Colonic mucosa (tissue), 4 donors: ENCODE data around the gene SPTB. TPM values are rescaled to one million over a fixed set of nuclear protein-coding genes. Genes with fewer than 3 reads are reported as not detected.
A peak's percentile ranks its signal among the peaks of the same experiment; 100 is the strongest.

Source experiments
- DNase-seq: peaks from one replicate; pipeline ENCODE4 v3.0.0-alpha.2; 2020
- H3K27ac ChIP-seq: fragments of 200-600 bp; one replicate; pipeline ENCODE4 v1.8.0; 2021
- H3K27me3 ChIP-seq: fragments of 200-600 bp; one replicate; pipeline ENCODE4 v1.8.0; 2021
- H3K36me3 ChIP-seq: fragments of 200-600 bp; one replicate; pipeline ENCODE4 v1.8.0; 2021
- H3K4me1 ChIP-seq: fragments of 200-600 bp; one replicate; pipeline ENCODE4 v1.8.0; 2021; ENCODE audit warnings: mild to moderate bottlenecking
- H3K4me3 ChIP-seq: fragments of 200-600 bp; one replicate; pipeline ENCODE4 v1.8.0; 2021
- H3K9ac ChIP-seq, 2 donors: one replicate each; pipeline ENCODE4 v1.7.0; 2013; ENCODE audit warnings: control low read depth in 2 of 2, low read depth in 2 of 2, low read length in 2 of 2
- H3K9me3 ChIP-seq: fragments of 200-600 bp; one replicate; pipeline ENCODE4 v1.8.0; 2021
- CTCF ChIP-seq: fragments of 200-600 bp; IDR thresholded peaks from one replicate; pipeline ENCODE4 v1.8.0; 2022; ENCODE audit warnings: antibody characterized with exemption, mild to moderate bottlenecking
- intact Hi-C: fragments of 100-400 bp; cut with DNase I; formaldehyde crosslinking; loops from one replicate; pipeline ENCODE4 v1.14.1; 2022
- total RNA-seq, 2 donors: library from RNA; stranded (reverse); fragmentation: NEBNext Ultra II Directional in 1 of 2; extraction: Animal tissue kit (Norgen Biotek cat#: 25700) in 1 of 2; gene quantifications; one replicate each; pipeline ENCODE4 v1.2.1, GENCODE V29; 2021
- donor health status: healthy.
- donor health status: DM: no; HTN: no; CAD: no.
- donor health status: DM: no; HTN: no; CAD: no.

Gene SPTB
- under 1 TPM; 0.42 to 0.52 TPM for total RNA-seq

- no peaks in the 10 kb centered on the region for H3K9me3 ChIP-seq
- peaks cover 17% of the 10 kb centered on the region for H3K27me3 ChIP-seq
- intact Hi-C loops, result no loop called here
- H3K36me3 ChIP-seq, result no peaks in the 10 kb centered on the region
- no peak for TF ChIP-seq CTCF
- peak; percentile 72 for DNase-seq
- H3K9ac ChIP-seq, result peak within 1 kb of the TSS; percentile 26 to 35
- no peaks in the 10 kb centered on the region for H3K4me1 ChIP-seq
- H3K27ac ChIP-seq, result no peak within 1 kb of the TSS
- peak within 1 kb of the TSS; percentile 52 for H3K4me3 ChIP-seq
These were observed at the start of gene SPTB for GRCh38 chr14:64879635-64880220. SPTB (minus strand) TSS chr14:64879907; CDS start chr14:64823094, 56,813 bp downstream.

- no peaks in the 10 kb centered on the region for H3K9me3 ChIP-seq
- H3K36me3 ChIP-seq, result no peaks in the 10 kb centered on the region
- peak overlapping the region; percentile 23 for H3K27ac ChIP-seq
- H3K4me1 ChIP-seq, result peaks cover 9% of the 10 kb centered on the region
- DNase-seq, result no peak
- H3K4me3 ChIP-seq, result no peak overlapping the region
- no peak for TF ChIP-seq CTCF
- H3K27me3 ChIP-seq, result no peaks in the 10 kb centered on the region
- no peak overlapping the region for H3K9ac ChIP-seq
- intact Hi-C loops, result no loop called here
These were observed 49.3 kb upstream of the SPTB start for GRCh38 chr14:64929014-64929359.

- H3K4me3 ChIP-seq, result no peak overlapping the region
- no peak for DNase-seq
- TF ChIP-seq CTCF, result no peak
- no peaks in the 10 kb centered on the region for H3K36me3 ChIP-seq
- peak overlapping the region; percentile 23 for H3K27ac ChIP-seq
- no peaks in the 10 kb centered on the region for H3K9me3 ChIP-seq
- intact Hi-C loops, result no loop called here
- no peak overlapping the region for H3K9ac ChIP-seq
- H3K27me3 ChIP-seq, result no peaks in the 10 kb centered on the region
- peaks cover 9% of the 10 kb centered on the region for H3K4me1 ChIP-seq
These were observed 48.7 kb upstream of the SPTB start for GRCh38 chr14:64928239-64929013.

- TF ChIP-seq CTCF, result no peak
- Histone ChIP-seq H3K27me3 (no peaks in the 10 kb centered on the region), H3K36me3 (no peaks in the 10 kb centered on the region), H3K9me3 (no peaks in the 10 kb centered on the region), H3K4me1 (peaks cover 9% of the 10 kb centered on the region), H3K9ac (no peak overlapping the region), H3K4me3 (no peak overlapping the region), H3K27ac (no peak overlapping the region)
- no peak for DNase-seq
- intact Hi-C loops, result no loop called here
These were observed 47.3 kb upstream of the SPTB start for GRCh38 chr14:64927031-64927430.

- H3K4me1 ChIP-seq, result peaks cover 9% of the 10 kb centered on the region
- H3K9me3 ChIP-seq, result no peaks in the 10 kb centered on the region
- TF ChIP-seq CTCF, result no peak
- intact Hi-C loops, result no loop called here
- no peaks in the 10 kb centered on the region for H3K36me3 ChIP-seq
- H3K27ac ChIP-seq, result no peak overlapping the region
- DNase-seq, result no peak
- no peak overlapping the region for H3K9ac ChIP-seq
- no peaks in the 10 kb centered on the region for H3K27me3 ChIP-seq
- H3K4me3 ChIP-seq, result no peak overlapping the region
These were observed 46.8 kb upstream of the SPTB start for GRCh38 chr14:64926398-64926995.
